Measurements from ENCODE around the gene HTT.

DNA sequence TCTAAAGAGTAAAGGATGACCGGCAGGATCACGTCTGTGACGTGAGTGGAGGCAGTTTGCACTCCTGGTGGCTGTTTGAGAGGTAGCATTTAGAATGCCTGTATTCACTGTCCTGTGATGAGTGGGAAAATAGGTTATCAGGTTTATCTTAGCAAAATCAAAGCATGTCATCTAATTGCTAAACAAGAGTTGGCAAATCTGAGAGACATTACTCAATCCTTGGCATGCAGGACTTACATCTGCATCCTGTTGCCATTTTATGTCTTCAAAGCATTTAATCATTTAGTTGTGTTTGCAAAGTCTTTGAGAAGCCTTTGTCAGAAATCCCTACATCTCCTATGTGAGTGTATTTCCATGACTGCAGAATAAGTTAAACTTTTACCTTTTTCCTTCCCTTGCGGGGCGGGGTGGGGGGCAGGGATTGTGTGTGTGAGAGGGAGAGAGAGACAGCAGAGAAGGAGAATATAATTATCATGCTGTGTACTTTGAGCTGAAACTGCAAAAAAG lies 133.1 kb downstream of the HTT start:
- no peak for TF ChIP-seq ATF3 (CRISPR knock-in tag; conservative IDR thresholded peaks at IDR 0.05)
- TF ChIP-seq CTCF (IDR thresholded peaks at IDR 0.05), result no peak

Measured in WTC11 (cell line).